Osteoblast (primary cell): ENCODE data around the gene EPB41. TPM values are rescaled to one million over a fixed set of nuclear protein-coding genes. Genes with fewer than 3 reads are reported as not detected.

Experiments used
- DNase-seq: peaks from one replicate; pipeline ENCODE4 v3.0.0; 2011; ENCODE audit warnings: low spot score, mixed read lengths; ENCODE audit not compliant: insufficient read length; ENCODE audit errors: missing footprints
- H2AFZ ChIP-seq: 2 replicates; pipeline ENCODE4 v1.6.0; 2011; ENCODE audit warnings: mild to moderate bottlenecking, low read length
- H3K27ac ChIP-seq: 2 replicates; pipeline ENCODE4 v1.5.1; 2011; ENCODE audit warnings: mild to moderate bottlenecking, low read depth, low read length, moderate library complexity
- H3K27me3 ChIP-seq: 2 replicates; pipeline ENCODE4 v1.6.0; 2012; ENCODE audit warnings: mild to moderate bottlenecking, control low read depth, inconsistent platforms, low read length, moderate library complexity; ENCODE audit not compliant: insufficient read depth
- H3K36me3 ChIP-seq: 2 replicates; pipeline ENCODE4 v1.5.1; 2011; ENCODE audit warnings: mild to moderate bottlenecking, low read length, control low read depth, moderate library complexity; ENCODE audit not compliant: insufficient read depth
- H3K4me1 ChIP-seq: 2 replicates; pipeline ENCODE4 v1.5.1; 2011; ENCODE audit warnings: mild to moderate bottlenecking, low read length, control low read depth, moderate library complexity; ENCODE audit not compliant: insufficient read depth
- H3K4me2 ChIP-seq: 2 replicates; pipeline ENCODE4 v1.6.0; 2011; ENCODE audit warnings: mild to moderate bottlenecking, low read length; ENCODE audit not compliant: insufficient read depth
- H3K4me3 ChIP-seq: fragments of 200-600 bp; sonication (generic); 3 replicates; pipeline ENCODE4 v1.5.1; 2012; ENCODE audit warnings: mild to moderate bottlenecking, low read length, inconsistent platforms; ENCODE audit not compliant: insufficient read depth
- H3K79me2 ChIP-seq: 2 replicates; pipeline ENCODE4 v1.6.0; 2012; ENCODE audit warnings: mild to moderate bottlenecking, low read length, control low read depth, inconsistent platforms; ENCODE audit not compliant: insufficient read depth
- H3K9me3 ChIP-seq: 2 replicates; pipeline ENCODE4 v1.5.1; 2011; ENCODE audit warnings: low read depth, low read length, control low read depth
- H4K20me1 ChIP-seq: 2 replicates; pipeline ENCODE4 v1.6.0; 2012; ENCODE audit warnings: mild to moderate bottlenecking, low read length, control low read depth; ENCODE audit not compliant: insufficient read depth
- CTCF ChIP-seq: IDR thresholded peaks from 2 replicates; pipeline ENCODE4 v1.5.1; 2011; ENCODE audit warnings: mild to moderate bottlenecking, low read depth, low read length, moderate library complexity; ENCODE audit errors: extremely low read depth
- total RNA-seq: library from RNA; depleted of rRNA; stranded (reverse); fragments of >200 nt; gene quantifications from 2 replicates; pipeline ENCODE4 v1.2.3, GENCODE V29; 2012

The EPB41 gene
- total RNA-seq, 1 donor = 20.6 TPM

GRCh38 chr1:29134695-29135028 lies 220.3 kb downstream of the EPB41 start:
- H3K4me2 ChIP-seq = no peak overlapping the region
- no peaks in the 10 kb centered on the region for H4K20me1 ChIP-seq
- peaks cover 21% of the 10 kb centered on the region for H3K27me3 ChIP-seq
- H3K36me3 ChIP-seq = no peaks in the 10 kb centered on the region
- no peaks in the 10 kb centered on the region for H3K4me1 ChIP-seq
- H2AFZ ChIP-seq = no peak overlapping the region
- H3K4me3 ChIP-seq = no peak overlapping the region
- no peak overlapping the region for H3K27ac ChIP-seq
- DNase-seq = no peak
- H3K9me3 ChIP-seq = no peaks in the 10 kb centered on the region
- no peak for TF ChIP-seq CTCF
- no peaks in the 10 kb centered on the region for H3K79me2 ChIP-seq

DNA sequence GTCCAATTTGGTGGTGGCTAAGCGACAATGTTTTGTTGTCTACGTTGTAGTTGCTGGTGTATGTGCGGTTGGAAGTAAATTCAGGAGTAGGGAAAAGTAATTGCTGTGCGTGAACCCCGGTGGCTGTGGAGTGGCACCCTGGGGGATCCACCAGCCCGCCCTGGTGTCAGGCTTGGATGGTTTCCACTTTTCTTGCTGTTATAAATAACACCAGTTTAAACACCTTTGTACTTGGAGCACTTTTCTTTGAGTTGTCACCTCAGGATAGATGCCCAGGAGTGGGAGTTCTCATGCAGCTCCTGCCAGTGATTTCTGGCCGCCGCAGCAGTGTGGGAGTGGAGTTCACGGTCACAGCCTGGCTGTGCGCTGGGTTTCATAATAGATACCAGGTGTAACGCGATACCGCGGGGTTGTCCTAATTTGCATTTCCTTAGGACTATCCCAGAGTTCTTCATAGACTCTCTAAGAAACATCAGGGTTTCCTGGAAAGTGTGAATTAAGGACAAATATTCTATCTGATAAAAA lies 222.1 kb downstream of the EPB41 start:
- no peak overlapping the region for H2AFZ ChIP-seq
- no peaks in the 10 kb centered on the region for H3K9me3 ChIP-seq
- H4K20me1 ChIP-seq = no peaks in the 10 kb centered on the region
- H3K4me3 ChIP-seq = no peak overlapping the region
- peaks cover 21% of the 10 kb centered on the region for H3K27me3 ChIP-seq
- no peaks in the 10 kb centered on the region for H3K4me1 ChIP-seq
- no peaks in the 10 kb centered on the region for H3K79me2 ChIP-seq
- H3K4me2 ChIP-seq = no peak overlapping the region
- TF ChIP-seq CTCF = no peak
- no peaks in the 10 kb centered on the region for H3K36me3 ChIP-seq
- no peak overlapping the region for H3K27ac ChIP-seq
- no peak for DNase-seq

DNA sequence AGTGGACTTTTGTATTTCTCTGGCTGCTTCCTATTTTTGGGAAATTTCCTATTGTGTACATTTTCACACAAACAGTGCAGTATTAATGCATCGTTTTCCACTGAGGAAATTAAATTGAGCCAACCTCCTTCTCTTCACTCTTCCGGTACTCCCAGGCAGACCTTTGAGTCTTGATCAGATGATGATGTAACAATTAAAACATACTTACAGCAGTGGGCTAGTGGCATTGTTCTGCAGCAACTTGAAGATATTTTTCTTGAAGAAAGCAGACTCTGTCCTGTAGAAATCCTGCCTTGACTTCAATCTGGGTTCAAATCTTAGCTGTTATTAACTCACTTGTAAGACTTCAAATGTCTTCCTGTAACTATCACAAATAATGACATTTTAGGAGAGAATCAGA lies 228.3 kb downstream of the EPB41 start:
- Histone ChIP-seq H3K79me2 (no peaks in the 10 kb centered on the region), H3K4me2 (no peak overlapping the region), H3K9me3 (no peaks in the 10 kb centered on the region), H3K4me1 (peaks cover 24% of the 10 kb centered on the region), H3K36me3 (peaks cover 8% of the 10 kb centered on the region), H3K4me3 (no peak overlapping the region), H3K27ac (no peak overlapping the region), H3K27me3 (no peaks in the 10 kb centered on the region), H2AFZ (no peak overlapping the region), H4K20me1 (no peaks in the 10 kb centered on the region)
- TF ChIP-seq CTCF = no peak
- no peak for DNase-seq

DNA sequence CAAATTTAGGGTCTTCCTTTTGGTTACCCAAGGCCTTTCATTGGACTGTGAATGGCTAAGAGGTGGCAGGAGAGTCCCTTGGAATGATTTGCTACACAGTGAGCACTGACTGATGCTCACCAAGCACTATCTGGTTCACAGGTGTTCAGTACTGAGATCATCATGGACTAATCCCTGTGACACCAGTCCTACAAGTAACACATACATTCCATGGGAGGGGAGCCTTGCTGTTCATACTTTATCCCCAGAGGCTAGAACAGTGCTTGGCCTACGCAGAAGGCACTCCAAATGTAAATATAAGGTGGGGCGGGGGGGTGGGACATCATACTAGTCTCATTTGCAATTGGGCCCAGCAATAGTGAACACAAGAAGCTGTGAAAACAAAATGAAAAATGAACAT lies 229.8 kb downstream of the EPB41 start:
- H4K20me1 ChIP-seq = no peaks in the 10 kb centered on the region
- no peak overlapping the region for H3K4me2 ChIP-seq
- H2AFZ ChIP-seq = no peak overlapping the region
- peaks cover 22% of the 10 kb centered on the region for H3K36me3 ChIP-seq
- H3K27me3 ChIP-seq = no peaks in the 10 kb centered on the region
- H3K9me3 ChIP-seq = no peaks in the 10 kb centered on the region
- H3K27ac ChIP-seq = no peak overlapping the region
- no peaks in the 10 kb centered on the region for H3K79me2 ChIP-seq
- no peak for DNase-seq
- no peak for TF ChIP-seq CTCF
- H3K4me3 ChIP-seq = no peak overlapping the region
- peaks cover 30% of the 10 kb centered on the region for H3K4me1 ChIP-seq
